OCI-LY1 (cell line): ENCODE measurements around the gene KLK13.

Experiments
- H2AFZ ChIP-seq: fragments of 200-600 bp; sonication (generic), shearing (Covaris generic); 2 replicates; pipeline ENCODE4 v1.6.0; 2014; ENCODE audit warnings: antibody characterized with exemption, mild to moderate bottlenecking, low read length
- H3F3A ChIP-seq: fragments of 200-600 bp; sonication (generic), shearing (Covaris generic); 2 replicates; pipeline ENCODE4 v1.6.0; 2014; ENCODE audit warnings: mild to moderate bottlenecking, antibody characterized with exemption, low read length, moderate library complexity; ENCODE audit not compliant: insufficient read depth
- H3K27ac ChIP-seq: fragments of 200-600 bp; sonication (generic); 2 replicates; pipeline ENCODE4 v1.5.1; 2014; ENCODE audit warnings: low read length, mixed run types, mild to moderate bottlenecking, low read depth; ENCODE audit not compliant: poor library complexity, severe bottlenecking
- H3K27me3 ChIP-seq: fragments of 200-600 bp; sonication (generic); 2 replicates; pipeline ENCODE4 v1.6.0; 2014; ENCODE audit warnings: antibody characterized with exemption, mild to moderate bottlenecking, low read length, moderate library complexity; ENCODE audit not compliant: insufficient read depth
- H3K36me3 ChIP-seq: fragments of 200-600 bp; sonication (generic); 2 replicates; pipeline ENCODE4 v1.6.1; 2014; ENCODE audit warnings: mild to moderate bottlenecking, antibody characterized with exemption, low read length, moderate library complexity, mixed read lengths; ENCODE audit not compliant: insufficient read depth
- H3K4me1 ChIP-seq: fragments of 200-600 bp; sonication (generic); 2 replicates; pipeline ENCODE4 v1.5.1; 2014; ENCODE audit warnings: mild to moderate bottlenecking, low read length, moderate library complexity; ENCODE audit not compliant: insufficient read depth, severe bottlenecking
- H3K4me2 ChIP-seq: fragments of 200-600 bp; sonication (generic), shearing (Covaris generic); 2 replicates; pipeline ENCODE4 v1.6.1; 2014; ENCODE audit warnings: low read length
- H3K4me3 ChIP-seq: fragments of 200-600 bp; sonication (generic); 2 replicates; pipeline ENCODE4 v1.5.1; 2014; ENCODE audit warnings: low read length, low read depth, mild to moderate bottlenecking, mixed read lengths; ENCODE audit not compliant: poor library complexity, severe bottlenecking
- H3K79me2 ChIP-seq: fragments of 200-600 bp; shearing (Covaris generic); 2 replicates; pipeline ENCODE4 v1.6.1; 2016; ENCODE audit warnings: mixed run types, low read length, mixed read lengths; ENCODE audit not compliant: insufficient read depth
- H3K9ac ChIP-seq: fragments of 200-600 bp; sonication (generic), shearing (Covaris generic); 2 replicates; pipeline ENCODE4 v1.6.1; 2014; ENCODE audit warnings: mild to moderate bottlenecking, low read length, mixed read lengths
- H3K9me2 ChIP-seq: fragments of 200-600 bp; sonication (generic), shearing (Covaris generic); 2 replicates; pipeline ENCODE4 v1.6.1; 2014; ENCODE audit warnings: low read depth, mild to moderate bottlenecking, low read length, mixed read lengths
- H3K9me3 ChIP-seq: fragments of 200-600 bp; shearing (Covaris generic); 2 replicates; pipeline ENCODE4 v1.6.1; 2014; ENCODE audit warnings: low read length, mixed read lengths
- H4K20me1 ChIP-seq: fragments of 200-600 bp; sonication (generic), shearing (Covaris generic); 2 replicates; pipeline ENCODE4 v1.6.0; 2016; ENCODE audit warnings: mild to moderate bottlenecking, low read length; ENCODE audit not compliant: insufficient read depth
- EZH2 ChIP-seq: fragments of 200-600 bp; sonication (generic), shearing (Covaris generic); IDR thresholded peaks from 2 replicates; pipeline ENCODE4 v1.8.0; 2017; ENCODE audit warnings: borderline replicate concordance, mixed run types, mild to moderate bottlenecking, antibody characterized with exemption, low read length, moderate library complexity, mixed read lengths
- TF ChIP-seq, protein P1 (sequence below): fragments of 200-600 bp; sonication (generic), shearing (Covaris generic); IDR thresholded peaks from 2 replicates; pipeline ENCODE4 v1.5.1; 2017; ENCODE audit warnings: mild to moderate bottlenecking, antibody characterized with exemption, low read length, moderate library complexity, mixed read lengths

Gene KLK13

DNA sequence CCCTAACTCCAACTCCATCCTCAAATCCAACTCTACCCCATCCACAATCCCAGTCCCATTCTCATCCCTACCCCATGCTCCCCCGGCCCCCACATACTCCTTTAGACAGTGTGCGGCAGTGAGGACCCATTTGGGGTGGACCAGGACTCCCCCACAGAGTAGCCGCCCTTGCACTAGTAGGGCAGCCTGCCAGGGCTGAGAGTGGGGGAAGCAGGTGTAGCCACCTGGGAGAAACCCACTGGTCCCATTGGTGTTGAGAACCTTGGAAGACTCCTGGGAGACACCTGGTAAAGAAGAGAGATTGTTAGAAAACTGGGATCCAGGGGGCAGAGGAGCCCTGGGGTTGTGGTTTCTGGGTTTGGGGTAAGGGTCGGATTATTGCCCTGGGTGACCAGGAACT is 4.6 kb downstream of the KLK13 start:
- TF ChIP-seq, protein P1, sequence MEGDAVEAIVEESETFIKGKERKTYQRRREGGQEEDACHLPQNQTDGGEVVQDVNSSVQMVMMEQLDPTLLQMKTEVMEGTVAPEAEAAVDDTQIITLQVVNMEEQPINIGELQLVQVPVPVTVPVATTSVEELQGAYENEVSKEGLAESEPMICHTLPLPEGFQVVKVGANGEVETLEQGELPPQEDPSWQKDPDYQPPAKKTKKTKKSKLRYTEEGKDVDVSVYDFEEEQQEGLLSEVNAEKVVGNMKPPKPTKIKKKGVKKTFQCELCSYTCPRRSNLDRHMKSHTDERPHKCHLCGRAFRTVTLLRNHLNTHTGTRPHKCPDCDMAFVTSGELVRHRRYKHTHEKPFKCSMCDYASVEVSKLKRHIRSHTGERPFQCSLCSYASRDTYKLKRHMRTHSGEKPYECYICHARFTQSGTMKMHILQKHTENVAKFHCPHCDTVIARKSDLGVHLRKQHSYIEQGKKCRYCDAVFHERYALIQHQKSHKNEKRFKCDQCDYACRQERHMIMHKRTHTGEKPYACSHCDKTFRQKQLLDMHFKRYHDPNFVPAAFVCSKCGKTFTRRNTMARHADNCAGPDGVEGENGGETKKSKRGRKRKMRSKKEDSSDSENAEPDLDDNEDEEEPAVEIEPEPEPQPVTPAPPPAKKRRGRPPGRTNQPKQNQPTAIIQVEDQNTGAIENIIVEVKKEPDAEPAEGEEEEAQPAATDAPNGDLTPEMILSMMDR = no peak
- TF ChIP-seq EZH2 = no peak
- Histone ChIP-seq H3K4me2 (no peak overlapping the region), H3K9me3 (no peaks in the 10 kb centered on the region), H3F3A (no peaks in the 10 kb centered on the region), H3K27me3 (no peaks in the 10 kb centered on the region), H3K4me1 (no peaks in the 10 kb centered on the region), H3K9ac (no peak overlapping the region), H3K36me3 (no peaks in the 10 kb centered on the region), H3K79me2 (no peaks in the 10 kb centered on the region), H2AFZ (no peak overlapping the region), H3K4me3 (no peak overlapping the region), H3K27ac (no peak overlapping the region), H4K20me1 (no peaks in the 10 kb centered on the region), H3K9me2 (no peaks in the 10 kb centered on the region)

DNA sequence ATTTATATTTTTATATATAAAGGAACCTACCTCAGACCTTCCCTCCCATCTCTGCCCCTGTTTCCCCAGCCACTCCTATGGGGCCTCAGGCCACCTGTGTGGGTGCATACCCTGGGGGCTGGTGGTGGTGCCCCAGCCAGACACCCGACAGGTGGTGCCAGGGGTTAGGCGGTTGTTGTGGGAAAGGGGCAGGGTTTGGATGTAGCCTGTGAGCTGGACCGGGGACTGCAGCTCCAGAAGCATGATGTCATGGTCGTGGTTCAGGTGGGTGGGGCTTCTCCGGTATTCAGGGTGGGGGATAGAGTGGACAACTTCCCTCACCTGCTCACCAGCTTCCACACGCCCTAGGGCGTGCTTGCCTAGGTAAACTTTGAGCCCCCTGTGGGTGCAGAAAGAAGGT is 5.2 kb downstream of the KLK13 start:
- H3K36me3 ChIP-seq = no peaks in the 10 kb centered on the region
- no peaks in the 10 kb centered on the region for H3K9me3 ChIP-seq
- no peak overlapping the region for H3K4me3 ChIP-seq
- H3F3A ChIP-seq = no peaks in the 10 kb centered on the region
- no peak overlapping the region for H3K4me2 ChIP-seq
- H3K9ac ChIP-seq = no peak overlapping the region
- no peaks in the 10 kb centered on the region for H3K4me1 ChIP-seq
- TF ChIP-seq, protein P1 = no peak
- no peak for TF ChIP-seq EZH2
- H4K20me1 ChIP-seq = no peaks in the 10 kb centered on the region
- no peak overlapping the region for H2AFZ ChIP-seq
- no peaks in the 10 kb centered on the region for H3K79me2 ChIP-seq
- H3K9me2 ChIP-seq = no peaks in the 10 kb centered on the region
- no peaks in the 10 kb centered on the region for H3K27me3 ChIP-seq
- H3K27ac ChIP-seq = no peak overlapping the region

DNA sequence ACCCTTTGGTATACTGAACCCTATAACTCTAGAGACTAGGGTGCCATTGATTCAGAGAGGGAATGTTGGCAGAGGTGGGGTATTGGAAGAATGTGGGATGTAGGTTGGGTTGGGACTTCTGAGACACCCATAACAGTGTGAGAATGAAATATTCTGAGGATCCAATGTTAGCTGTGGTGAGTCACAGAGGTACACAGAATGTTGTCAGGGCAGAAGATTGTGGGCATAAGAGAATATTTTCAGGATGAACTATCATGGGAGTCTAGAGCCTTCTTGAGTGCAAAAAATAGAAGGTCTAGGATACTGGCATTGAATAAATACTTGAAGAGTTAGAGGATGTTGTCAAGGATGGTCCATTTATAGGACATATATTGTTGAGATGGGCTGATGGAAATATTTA is 9.0 kb downstream of the KLK13 start:
- no peaks in the 10 kb centered on the region for H3K9me2 ChIP-seq
- no peak overlapping the region for H3K4me3 ChIP-seq
- H3K27me3 ChIP-seq = no peaks in the 10 kb centered on the region; the same call in 1 of the 2 replicates
- TF ChIP-seq, protein P1 = no peak
- no peak for TF ChIP-seq EZH2
- H3K4me1 ChIP-seq = no peaks in the 10 kb centered on the region
- H3K9ac ChIP-seq = no peak overlapping the region
- no peaks in the 10 kb centered on the region for H3F3A ChIP-seq
- no peaks in the 10 kb centered on the region for H3K9me3 ChIP-seq
- no peaks in the 10 kb centered on the region for H3K79me2 ChIP-seq
- no peak overlapping the region for H2AFZ ChIP-seq
- no peaks in the 10 kb centered on the region for H3K36me3 ChIP-seq
- H3K4me2 ChIP-seq = no peak overlapping the region
- no peaks in the 10 kb centered on the region for H4K20me1 ChIP-seq
- H3K27ac ChIP-seq = no peak overlapping the region
